Mesendoderm (in vitro differentiated cells): ENCODE measurements around the gene TRERF1.

Experiments used
- DNase-seq: peaks from one replicate; pipeline ENCODE4 v3.0.0; 2013
- H2AK5ac ChIP-seq: 2 replicates; pipeline ENCODE4 v1.6.1; 2013; ENCODE audit warnings: low read length, inconsistent platforms
- H2BK120ac ChIP-seq: 2 replicates; pipeline ENCODE4 v1.6.1; 2013; ENCODE audit warnings: low read depth, mild to moderate bottlenecking, low read length, moderate library complexity, mixed read lengths
- H2BK15ac ChIP-seq: replicated peaks from 2 replicates; pipeline ENCODE4 v1.6.1; 2013; ENCODE audit warnings: low read depth, mild to moderate bottlenecking, moderate library complexity
- H2BK5ac ChIP-seq: 2 replicates; pipeline ENCODE4 v1.6.1; 2013; ENCODE audit warnings: low read length, inconsistent platforms
- H3K18ac ChIP-seq: 2 replicates; pipeline ENCODE4 v1.6.1; 2013; ENCODE audit warnings: mild to moderate bottlenecking, low read length, mixed read lengths
- H3K23ac ChIP-seq: one replicate; pipeline ENCODE4 v1.6.1; 2013; ENCODE audit warnings: low read length
- H3K27ac ChIP-seq: 2 replicates; pipeline ENCODE4 v1.5.1; 2013; ENCODE audit warnings: low read depth, mild to moderate bottlenecking, inconsistent platforms, low read length, moderate library complexity
- H3K27me3 ChIP-seq: 2 replicates; pipeline ENCODE4 v1.6.1; 2013; ENCODE audit warnings: low read length, control low read depth, mild to moderate bottlenecking, inconsistent platforms; ENCODE audit not compliant: insufficient read depth, poor library complexity
- H3K36me3 ChIP-seq: 2 replicates; pipeline ENCODE4 v1.6.1; 2013; ENCODE audit warnings: low read length, inconsistent platforms; ENCODE audit not compliant: control insufficient read depth, insufficient read depth
- H3K4ac ChIP-seq: one replicate; pipeline ENCODE4 v1.6.1; 2013; ENCODE audit warnings: low read depth, mild to moderate bottlenecking, low read length, moderate library complexity
- H3K4me1 ChIP-seq: 2 replicates; pipeline ENCODE4 v1.6.1; 2013; ENCODE audit warnings: low read depth, low read length, inconsistent platforms; ENCODE audit not compliant: control insufficient read depth
- H3K4me2 ChIP-seq: 2 replicates; pipeline ENCODE4 v1.6.1; 2013; ENCODE audit warnings: low read length
- H3K4me3 ChIP-seq: 2 replicates; pipeline ENCODE4 v1.5.1; 2013; ENCODE audit warnings: mild to moderate bottlenecking, low read length
- H3K56ac ChIP-seq: one replicate; pipeline ENCODE4 v1.6.1; 2013; ENCODE audit warnings: low read length
- H3K79me1 ChIP-seq: 2 replicates; pipeline ENCODE4 v1.6.1; 2013; ENCODE audit warnings: low read length, inconsistent platforms
- H3K79me2 ChIP-seq: 2 replicates; pipeline ENCODE4 v1.6.1; 2013; ENCODE audit warnings: mild to moderate bottlenecking, low read length; ENCODE audit not compliant: control insufficient read depth, insufficient read depth
- H3K9ac ChIP-seq: 2 replicates; pipeline ENCODE4 v1.6.1; 2013; ENCODE audit warnings: low read length, inconsistent platforms
- H4K5ac ChIP-seq: one replicate; pipeline ENCODE4 v1.6.1; 2013; ENCODE audit warnings: low read length
- H4K8ac ChIP-seq: one replicate; pipeline ENCODE4 v1.6.1; 2013; ENCODE audit warnings: low read depth, mild to moderate bottlenecking, control low read depth, low read length, moderate library complexity
- WGBS: extraction: QIAGEN DNeasy Blood & Tissue Kit; methylation state at CpG from one replicate; pipeline ENCODE4 v1.1.7; 2013; ENCODE audit warnings: low lambda C conversion rate, missing lambda C conversion rate; ENCODE audit not compliant: insufficient coverage; ENCODE audit errors: extremely low coverage; 5-methylcytosine and 5-hydroxymethylcytosine counted together

Gene TRERF1

DNA sequence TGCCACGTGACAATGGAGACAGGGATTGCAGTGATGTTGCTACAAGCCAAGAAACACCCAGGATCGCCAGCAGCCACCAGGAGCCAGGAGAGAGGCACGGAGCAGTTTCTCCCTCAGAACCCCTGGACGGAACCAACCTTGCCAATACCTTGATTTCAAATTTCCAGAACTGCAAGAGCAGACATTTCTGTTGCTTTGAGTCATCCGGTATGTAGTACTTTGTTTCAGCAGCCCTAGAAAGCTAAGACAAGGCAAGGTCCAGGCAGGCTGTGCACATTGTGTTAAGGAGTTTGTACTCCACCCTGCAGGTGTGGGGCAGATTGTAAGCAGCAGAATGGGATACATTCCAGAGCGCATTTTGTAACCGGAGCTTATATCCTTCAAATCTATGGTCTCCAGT lies 48.3 kb downstream of the TRERF1 start:
- no peaks in the 10 kb centered on the region for H3K79me2 ChIP-seq
- H3K9ac ChIP-seq: no peak overlapping the region
- peaks cover 9% of the 10 kb centered on the region for H3K4me1 ChIP-seq
- H3K4me2 ChIP-seq: no peak overlapping the region
- peaks cover 7% of the 10 kb centered on the region for H3K79me1 ChIP-seq
- H2AK5ac ChIP-seq: no peak overlapping the region
- no peak overlapping the region for H3K4ac ChIP-seq
- H4K5ac ChIP-seq: no peak overlapping the region
- H2BK5ac ChIP-seq: no peak overlapping the region
- no peak overlapping the region for H3K27ac ChIP-seq
- no peak overlapping the region for H3K4me3 ChIP-seq
- no peak overlapping the region for H3K23ac ChIP-seq
- peak; percentile 24 for DNase-seq
- H4K8ac ChIP-seq: no peak overlapping the region
- WGBS: no CpG with 5 or more reads among the region's 7 CpGs
- H2BK120ac ChIP-seq: no peak overlapping the region
- no peak overlapping the region for H2BK15ac ChIP-seq
- H3K56ac ChIP-seq: no peak overlapping the region
- no peaks in the 10 kb centered on the region for H3K27me3 ChIP-seq
- no peak overlapping the region for H3K18ac ChIP-seq
- H3K36me3 ChIP-seq: no peaks in the 10 kb centered on the region

DNA sequence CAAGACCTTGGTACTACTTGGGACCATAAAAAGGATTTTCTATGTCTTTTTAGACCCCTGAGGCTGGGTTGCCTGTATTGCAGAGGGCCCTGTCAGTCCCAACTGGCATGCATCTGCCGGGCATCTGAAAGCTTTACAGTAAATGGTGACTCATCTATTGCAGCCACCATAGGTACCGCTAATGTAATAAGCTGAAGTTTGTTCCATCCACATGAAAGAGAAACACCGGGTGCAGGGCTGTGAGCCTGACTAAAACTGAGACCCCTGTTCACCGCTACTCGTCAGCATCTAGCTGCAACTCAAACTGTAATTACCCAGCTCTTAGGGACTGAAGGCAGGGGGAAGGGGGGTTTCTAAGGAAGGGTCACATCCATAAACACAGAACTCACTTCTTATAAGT lies 49.5 kb downstream of the TRERF1 start:
- H3K27me3 ChIP-seq: no peaks in the 10 kb centered on the region
- H3K4me2 ChIP-seq: no peak overlapping the region
- H4K8ac ChIP-seq: no peak overlapping the region
- no peak overlapping the region for H2AK5ac ChIP-seq
- no peak overlapping the region for H2BK120ac ChIP-seq
- H3K4me3 ChIP-seq: no peak overlapping the region
- no peak overlapping the region for H3K23ac ChIP-seq
- no peaks in the 10 kb centered on the region for H3K79me2 ChIP-seq
- no CpG with 5 or more reads among the region's 5 CpGs for WGBS
- peaks cover 7% of the 10 kb centered on the region for H3K79me1 ChIP-seq
- no peak overlapping the region for H3K9ac ChIP-seq
- no peak overlapping the region for H2BK15ac ChIP-seq
- DNase-seq: no peak
- H3K36me3 ChIP-seq: no peaks in the 10 kb centered on the region
- H3K4ac ChIP-seq: no peak overlapping the region
- H2BK5ac ChIP-seq: no peak overlapping the region
- H3K4me1 ChIP-seq: peaks cover 9% of the 10 kb centered on the region
- H3K56ac ChIP-seq: no peak overlapping the region
- no peak overlapping the region for H3K27ac ChIP-seq
- H3K18ac ChIP-seq: no peak overlapping the region
- no peak overlapping the region for H4K5ac ChIP-seq

- Histone ChIP-seq H4K5ac (no peak overlapping the region), H3K4ac (no peak overlapping the region), H3K56ac (no peak overlapping the region), H3K9ac (no peak overlapping the region), H3K27ac (no peak overlapping the region), H3K27me3 (no peaks in the 10 kb centered on the region), H2BK15ac (no peak overlapping the region), H3K4me1 (peaks cover 9% of the 10 kb centered on the region), H3K23ac (no peak overlapping the region), H2BK120ac (no peak overlapping the region), H2AK5ac (no peak overlapping the region), H3K79me1 (peaks cover 7% of the 10 kb centered on the region), H3K18ac (no peak overlapping the region), H3K36me3 (no peaks in the 10 kb centered on the region), H3K4me3 (no peak overlapping the region), H4K8ac (no peak overlapping the region), H3K4me2 (no peak overlapping the region), H2BK5ac (no peak overlapping the region), H3K79me2 (no peaks in the 10 kb centered on the region)
- DNase-seq: no peak
- no CpG with 5 or more reads among the region's 3 CpGs for WGBS
These were observed 50.1 kb downstream of the TRERF1 start for GRCh38 chr6:42401613-42401951.

GRCh38 chr6:42400886-42401612 lies 50.7 kb downstream of the TRERF1 start:
- H3K79me2 ChIP-seq: no peaks in the 10 kb centered on the region
- H3K4me2 ChIP-seq: no peak overlapping the region
- no peak overlapping the region for H2BK15ac ChIP-seq
- peaks cover 9% of the 10 kb centered on the region for H3K4me1 ChIP-seq
- H3K27ac ChIP-seq: no peak overlapping the region
- H3K27me3 ChIP-seq: no peaks in the 10 kb centered on the region
- H4K8ac ChIP-seq: no peak overlapping the region
- no peak overlapping the region for H3K4me3 ChIP-seq
- no peaks in the 10 kb centered on the region for H3K36me3 ChIP-seq
- H3K79me1 ChIP-seq: peaks cover 4% of the 10 kb centered on the region
- H3K56ac ChIP-seq: no peak overlapping the region
- H3K23ac ChIP-seq: no peak overlapping the region
- H2AK5ac ChIP-seq: no peak overlapping the region
- no CpG with 5 or more reads among the region's 8 CpGs for WGBS
- H3K9ac ChIP-seq: no peak overlapping the region
- no peak overlapping the region for H3K18ac ChIP-seq
- no peak overlapping the region for H2BK5ac ChIP-seq
- no peak overlapping the region for H2BK120ac ChIP-seq
- no peak for DNase-seq
- no peak overlapping the region for H4K5ac ChIP-seq
- no peak overlapping the region for H3K4ac ChIP-seq

DNA sequence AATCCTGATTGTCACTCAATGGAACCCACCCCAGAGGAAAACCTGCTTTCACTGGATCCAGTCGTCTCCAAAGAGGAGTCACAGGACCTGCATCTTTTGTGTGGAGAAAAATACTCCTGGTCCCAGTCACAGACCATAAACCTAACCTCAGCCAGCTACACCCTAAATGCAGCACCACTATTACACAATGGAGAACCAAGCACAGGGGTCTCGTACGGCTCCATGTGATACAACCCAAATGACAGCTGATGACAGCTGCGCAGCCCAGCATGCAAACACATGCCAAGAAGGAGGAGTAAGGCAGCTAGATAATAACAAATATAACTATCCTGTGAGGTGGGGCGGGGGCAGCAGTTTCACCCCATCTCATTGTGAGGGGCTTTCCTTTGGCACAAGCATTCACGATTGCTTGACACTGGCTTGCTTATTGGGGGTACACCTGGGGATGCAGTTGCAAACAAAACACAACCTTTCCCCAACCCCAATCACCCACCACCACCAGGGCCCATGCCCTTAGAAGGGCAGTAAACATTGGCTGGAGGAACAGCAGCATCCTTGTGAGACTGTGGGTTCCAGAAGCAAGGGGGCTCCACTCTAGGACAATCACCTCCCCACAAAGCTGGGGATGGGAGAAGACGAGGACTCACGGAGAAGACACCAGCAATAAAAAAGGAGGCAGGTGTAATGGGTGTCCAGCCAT lies 51.5 kb downstream of the TRERF1 start:
- peaks cover 4% of the 10 kb centered on the region for H3K79me1 ChIP-seq
- no peak overlapping the region for H3K4ac ChIP-seq
- no peak for DNase-seq
- no peak overlapping the region for H2BK5ac ChIP-seq
- no peaks in the 10 kb centered on the region for H3K79me2 ChIP-seq
- no peak overlapping the region for H3K18ac ChIP-seq
- H3K27me3 ChIP-seq: no peaks in the 10 kb centered on the region
- H2AK5ac ChIP-seq: no peak overlapping the region
- H4K8ac ChIP-seq: no peak overlapping the region
- no peak overlapping the region for H3K9ac ChIP-seq
- no peak overlapping the region for H3K56ac ChIP-seq
- no peak overlapping the region for H3K4me3 ChIP-seq
- H3K4me1 ChIP-seq: peaks cover 9% of the 10 kb centered on the region
- no peak overlapping the region for H2BK15ac ChIP-seq
- WGBS: no CpG with 5 or more reads among the region's 8 CpGs
- H4K5ac ChIP-seq: no peak overlapping the region
- no peak overlapping the region for H3K4me2 ChIP-seq
- H3K23ac ChIP-seq: no peak overlapping the region
- no peak overlapping the region for H3K27ac ChIP-seq
- H3K36me3 ChIP-seq: no peaks in the 10 kb centered on the region
- no peak overlapping the region for H2BK120ac ChIP-seq
